Measurements from ENCODE around the gene PCP4L1. TPM values are rescaled to one million over a fixed set of nuclear protein-coding genes. Genes with fewer than 3 reads are reported as not detected.

Gene PCP4L1
- 0.22 TPM in 1 of 2 replicates, not detected in the other for total RNA-seq
- total RNA-seq (2013), result not detected
- polyA plus RNA-seq, result not detected in 2 replicates
- polyA minus RNA-seq, result not detected in 2 replicates

GRCh38 chr1:161258439-161259344 lies at the start of gene PCP4L1:
TSS of gene PCP4L1 (plus strand) at chr1:161258745. CDS start at chr1:161258975, 230 bp downstream.
- no peak within 1 kb of the TSS for H3K27ac Mint-ChIP-seq
- peaks cover 0 to 58% (median 34%) of the 10 kb centered on the region in 4 experiments for H3K27me3 ChIP-seq (replicated peaks in 1 of 4; ENCODE audit: control extremely low read depth in 1 of 4, control insufficient read depth in 3 of 4, insufficient read depth in 4 of 4, low read length in 3 of 4)
- no peak within 1 kb of the TSS for H3K27ac ChIP-seq (ENCODE audit: low read length in 2 of 2)
- peaks cover 35% of the 10 kb centered on the region for H3K4me1 Mint-ChIP-seq
- peak within 1 kb of the TSS; percentile 89 for H3K4me2 ChIP-seq (replicated peaks; ENCODE audit: low read depth, low read length, poor library complexity, severe bottlenecking)
- intact Hi-C loops (cut with micrococcal nuclease), result no loop called here
- peak within 1 kb of the TSS; percentile 79 for H2AFZ ChIP-seq (ENCODE audit: insufficient read depth, low read depth, low read length, poor library complexity, severe bottlenecking)
- no peaks in the 10 kb centered on the region for H3K36me3 ChIP-seq (replicated peaks in 1 of 2; ENCODE audit: control extremely low read depth in 1 of 2, control insufficient read depth in 1 of 2, extremely low read depth in 1 of 2, insufficient read depth in 2 of 2, low read length in 1 of 2)
- H3K4me3 Mint-ChIP-seq, result peak within 1 kb of the TSS; percentile 74
- H3K9me3 ChIP-seq (ENCODE audit: control extremely low read depth in 1 of 3, control insufficient read depth in 2 of 3, insufficient read depth in 1 of 3, low read length in 2 of 3), result peaks cover 0 to 26% (median 15%) of the 10 kb centered on the region in 3 donors
- DNase-seq, result peak; percentile 55
- H3K79me2 ChIP-seq (ENCODE audit: control insufficient read depth, insufficient read depth, low read length), result no peaks in the 10 kb centered on the region
- H3K27me3 Mint-ChIP-seq, result peaks cover 65% of the 10 kb centered on the region
- peak within 1 kb of the TSS; percentile 5 to 61 (median 47) for H3K4me3 ChIP-seq (ENCODE audit: control extremely low read depth in 1 of 5, extremely low read depth in 1 of 5, insufficient read depth in 1 of 5, low read depth in 2 of 5, low read length in 4 of 5)
- ChIA-PET CTCF (interaction anchor here (0.6 to 1.8 kb wide), 5 partner anchors 33 to 132 kb away, joined by 3 to 4 read pairs (median 3); partner anchors contain the start of gene TOMM40L), POLR2A (no interaction called here)
- H3K9me3 Mint-ChIP-seq (ENCODE audit: insufficient read depth), result peaks cover 9% of the 10 kb centered on the region
- 4% methylated on average over 55 of the region's 62 CpGs for WGBS (ENCODE audit: insufficient coverage)
- no peaks in the 10 kb centered on the region for H4K20me1 ChIP-seq (ENCODE audit: control insufficient read depth, insufficient read depth, low read length, poor library complexity, severe bottlenecking)
- TF ChIP-seq EZH2 (IDR thresholded peaks at IDR 0.05; ENCODE audit: borderline replicate concordance, insufficient read depth, low read depth, low read length, poor library complexity, severe bottlenecking) (peak; percentile 33), CTCF (IDR thresholded peaks at IDR 0.05) (no peak)
- ATAC-seq (ENCODE audit: low read depth), result peak; percentile 78
- H3K4me1 ChIP-seq (ENCODE audit: control insufficient read depth in 2 of 2, insufficient read depth in 2 of 2, low read length in 2 of 2), result peaks cover 18 to 22% of the 10 kb centered on the region in 2 donors
- peak within 1 kb of the TSS; percentile 64 for H3K9ac ChIP-seq (ENCODE audit: low read length)

Measured in B cell (primary cell).